NCI-H1092 treated with DMSO at 0.1 percent for 48 hours (cell line): Measurements from ENCODE around the gene GAK.
"Not testable (repeated sequence)": the region's sequence is repeated elsewhere in the genome, so short reads cannot be mapped to it uniquely, and the experiment has no call there.

ENCODE experiments used
- DNase-seq: peaks from one replicate; lab custom pipeline; 2025; lab: John Stamatoyannopoulos, UW

GAK gene

GRCh38 chr4:926538-926937 is 5.6 kb downstream of the GAK start:
- no peak for DNase-seq

GRCh38 chr4:925771-926500 is 6.2 kb downstream of the GAK start:
- DNase-seq: no peak

- no peak for DNase-seq
Measured at GRCh38 chr4:925171-925570, 6.9 kb downstream of the GAK start.

GRCh38 chr4:924107-925096 is 7.7 kb downstream of the GAK start:
- no peak for DNase-seq

- no peak for DNase-seq
Measured at GRCh38 chr4:921830-922331, 10.2 kb downstream of the GAK start.

- not testable (repeated sequence) for DNase-seq
Measured at GRCh38 chr4:919004-919680, 13.0 kb downstream of the GAK start.

- not testable (repeated sequence) for DNase-seq
Measured at GRCh38 chr4:918591-918990, 13.5 kb downstream of the GAK start.

GRCh38 chr4:917992-918391 is 14.1 kb downstream of the GAK start:
- DNase-seq: no peak

GRCh38 chr4:917466-917865 is 14.7 kb downstream of the GAK start:
- DNase-seq: no peak

GRCh38 chr4:915595-915994 is 16.5 kb downstream of the GAK start:
- DNase-seq: no peak

- no peak for DNase-seq
Measured at GRCh38 chr4:915041-915474, 17.1 kb downstream of the GAK start.

GRCh38 chr4:914531-914930 is 17.6 kb downstream of the GAK start:
- no peak for DNase-seq

- DNase-seq: no peak
Measured at GRCh38 chr4:913280-913618, 18.9 kb downstream of the GAK start.

GRCh38 chr4:912548-913279 is 19.4 kb downstream of the GAK start:
- DNase-seq: no peak

GRCh38 chr4:911871-912490 is 20.1 kb downstream of the GAK start:
- DNase-seq: no peak

GRCh38 chr4:911221-911751 is 20.8 kb downstream of the GAK start:
- DNase-seq: no peak

GRCh38 chr4:910366-911091 is 21.6 kb downstream of the GAK start:
- no peak for DNase-seq

- DNase-seq: no peak
Measured at GRCh38 chr4:909821-910220, 22.3 kb downstream of the GAK start.

- DNase-seq: no peak
Measured at GRCh38 chr4:909131-909571, 23.0 kb downstream of the GAK start.
